ENCODE measurements around the gene TCF3. TPM values are rescaled to one million over a fixed set of nuclear protein-coding genes. Genes with fewer than 3 reads are reported as not detected.

The TCF3 gene
- total RNA-seq, 1 experiment from 2014 or later: 208 TPM

- Histone ChIP-seq H3K4me2 (ENCODE audit: low read length) (no peak overlapping the region), H3K9ac (ENCODE audit: low read length) (no peak overlapping the region), H3K27ac (ENCODE audit: low read depth, low read length) (no peak overlapping the region), H3K4me3 (replicated peaks in 1 of 2; ENCODE audit: low read depth in 1 of 2, low read length in 2 of 2) (no peak overlapping the region), H3K9me3 (ENCODE audit: control insufficient read depth in 1 of 2, insufficient read depth in 1 of 2, low read depth in 1 of 2, low read length in 2 of 2) (no peaks in the 10 kb centered on the region), H3K27me3 (ENCODE audit: insufficient read depth, low read length) (no peaks in the 10 kb centered on the region), H2AFZ (ENCODE audit: low read depth, low read length, poor library complexity, severe bottlenecking) (no peak overlapping the region), H3K79me2 (ENCODE audit: insufficient read depth, low read length) (peaks cover 83% of the 10 kb centered on the region), H3K36me3 (ENCODE audit: control insufficient read depth in 1 of 2, insufficient read depth in 2 of 2, low read length in 2 of 2) (peaks cover 22 to 38% of the 10 kb centered on the region in 2 experiments), H4K20me1 (ENCODE audit: insufficient read depth) (no peaks in the 10 kb centered on the region), H3K9me2 (ENCODE audit: insufficient read depth) (no peaks in the 10 kb centered on the region), H3K4me1 (ENCODE audit: control insufficient read depth in 1 of 2, insufficient read depth in 2 of 2, low read length in 2 of 2) (no peaks in the 10 kb centered on the region)
- RAD21 ChIA-PET (ENCODE audit: low non-redundant PET in 1 of 2, low total read pairs in 2 of 2, uncharacterized antibody in 2 of 2, unreplicated experiment in 2 of 2): no interaction called here
- BruUV-seq (replicated peaks): no TSS peak
- TF ChIP-seq CTCF (IDR thresholded peaks at IDR 0.05 in 2 of 3, conservative IDR thresholded peaks at IDR 0.05 in 1 of 3; ENCODE audit: borderline replicate concordance in 1 of 3, insufficient read depth in 1 of 3, low read depth in 2 of 3, low read length in 2 of 3) (no peak), SP1 (IDR thresholded peaks at IDR 0.05; ENCODE audit: low read depth) (no peak), RAD21 (IDR thresholded peaks at IDR 0.05; ENCODE audit: low read depth) (no peak), ZBTB33 (IDR thresholded peaks at IDR 0.05; ENCODE audit: extremely low read depth, insufficient replicate concordance, low read length) (no peak), EZH2phosphoT487 (IDR thresholded peaks at IDR 0.05; ENCODE audit: borderline replicate concordance) (no peak), REST (IDR thresholded peaks at IDR 0.05; ENCODE audit: low read depth) (no peak), EGR1 (IDR thresholded peaks at IDR 0.05; ENCODE audit: low read depth) (no peak), MAX (IDR thresholded peaks at IDR 0.05) (no peak), POLR2A (IDR thresholded peaks at IDR 0.05; ENCODE audit: borderline replicate concordance, extremely low read depth, insufficient read depth, insufficient read length) (no peak), POLR2AphosphoS5 (IDR thresholded peaks at IDR 0.05; ENCODE audit: low read depth, low read length) (no peak), ATF3 (IDR thresholded peaks at IDR 0.05) (no peak), EZH2 (IDR thresholded peaks at IDR 0.05) (no peak), YY1 (IDR thresholded peaks at IDR 0.05; ENCODE audit: extremely low read depth, insufficient replicate concordance, low read depth, low read length) (no peak), ZFX (IDR thresholded peaks at IDR 0.05) (no peak), SIN3A (IDR thresholded peaks at IDR 0.05; ENCODE audit: low read depth) (no peak), TCF7L2 (IDR thresholded peaks at IDR 0.05; ENCODE audit: borderline replicate concordance, extremely low read depth, insufficient read depth, insufficient read length) (no peak), JUND (IDR thresholded peaks at IDR 0.05) (no peak), SRF (IDR thresholded peaks at IDR 0.05; ENCODE audit: low read depth) (no peak), FOSL1 (IDR thresholded peaks at IDR 0.05; ENCODE audit: low read depth) (no peak)
- DNase-seq (ENCODE audit: low read depth, low spot score): no peak
- POLR2A ChIA-PET: no interaction called here
- intact Hi-C loops (cut with micrococcal nuclease): no loop called here
- CTCF ChIA-PET: no interaction called here
- ATAC-seq: no peak
These were observed 8.3 kb downstream of the TCF3 start for GRCh38 chr19:1644070-1644469.

All from HCT116 (cell line).